GM12873 (cell line): ENCODE measurements around the gene CDNF.

Experiments used
- CTCF ChIP-seq: IDR thresholded peaks from 2 replicates; pipeline ENCODE4 v1.5.1; 2012; ENCODE audit warnings: low read depth, mild to moderate bottlenecking, moderate library complexity, low read length, control low read depth; ENCODE audit not compliant: insufficient read depth; ENCODE audit errors: missing control alignments

The CDNF gene

GRCh38 chr10:14821635-14822375 lies 16.0 kb downstream of the CDNF start:
- no peak for TF ChIP-seq CTCF

- TF ChIP-seq CTCF = no peak
Observed at GRCh38 chr10:14820775-14821154, 17.1 kb downstream of the CDNF start.

- TF ChIP-seq CTCF = no peak
Observed at GRCh38 chr10:14820010-14820774, 17.6 kb downstream of the CDNF start.

GRCh38 chr10:14815681-14816080 lies 22.2 kb downstream of the CDNF start:
- TF ChIP-seq CTCF = no peak

- no peak for TF ChIP-seq CTCF
Observed at GRCh38 chr10:14812271-14812670, 25.6 kb downstream of the CDNF start.

- TF ChIP-seq CTCF = no peak
Observed at GRCh38 chr10:14810969-14811953, 26.6 kb downstream of the CDNF start.
